SK-N-SH (cell line): ENCODE data around the gene TTC7B. TPM values are rescaled to one million over a fixed set of nuclear protein-coding genes. Genes with fewer than 3 reads are reported as not detected.

Experiments used
- CTCF ChIA-PET: fragments of 300-600, 350-600 bp; formaldehyde crosslinking; extraction: SDS; loops from one replicate; lab custom pipeline; 2021; lab: Yijun Ruan, JAX
- POLR2A ChIA-PET: fragments of 350-600 bp; sonication (Branson Sonifier 250); formaldehyde crosslinking; extraction: SDS; loops from one replicate; lab custom pipeline; 2020; ENCODE audit warnings: antibody characterized with exemption, inconsistent platforms; lab: Yijun Ruan, JAX
- DNase-seq: peaks from one replicate; pipeline ENCODE4 v3.0.0; 2012
- H2AFZ ChIP-seq: fragments of 200-600 bp; sonication (generic); 2 replicates; pipeline ENCODE4 v1.8.1; 2016; ENCODE audit warnings: antibody characterized with exemption, mild to moderate bottlenecking, low read depth
- H3F3A ChIP-seq: fragments of 200-600 bp; sonication (generic); replicated peaks from 2 replicates; pipeline ENCODE3; 2016; ENCODE audit warnings: antibody characterized with exemption, mild to moderate bottlenecking; ENCODE audit not compliant: insufficient read depth
- H3K27ac ChIP-seq, 2 experiments: fragments of 200-500 bp in 1 of 2; fragments of 200-600 bp in 1 of 2; sonication (Bioruptor generic) in 1 of 2; sonication (generic), shearing (Covaris generic) in 1 of 2; 2 replicates each; pipeline versions ENCODE4 v1.5.1 to v1.6.1; 2014 to 2016; ENCODE audit warnings: low read depth in 2 of 2, inconsistent platforms in 1 of 2, low read length in 1 of 2, mild to moderate bottlenecking in 1 of 2, mixed read lengths in 1 of 2
- H3K27me3 ChIP-seq: fragments of 200-600 bp; sonication (generic), shearing (Covaris generic); 2 replicates; pipeline ENCODE4 v1.6.1; 2016; ENCODE audit warnings: mixed run types; ENCODE audit not compliant: insufficient read depth
- H3K36me3 ChIP-seq, 2 experiments: fragments of 200-500 bp in 1 of 2; fragments of 200-600 bp in 1 of 2; sonication (Bioruptor generic) in 1 of 2; sonication (generic) in 1 of 2; replicated peaks in 1 of 2; 2 replicates each; pipeline versions ENCODE3 to v1.5.1; 2014 to 2016; ENCODE audit warnings: low read length in 1 of 2, mild to moderate bottlenecking in 1 of 2; ENCODE audit not compliant: insufficient read depth in 2 of 2, control insufficient read depth in 1 of 2
- H3K4me1 ChIP-seq, 2 experiments: fragments of 200-500 bp in 1 of 2; fragments of 200-600 bp in 1 of 2; sonication (Bioruptor generic) in 1 of 2; sonication (generic), shearing (Covaris generic) in 1 of 2; 2 replicates each; pipeline versions ENCODE4 v1.5.1 to v1.6.1; 2014 to 2016; ENCODE audit warnings: low read depth in 1 of 2, low read length in 1 of 2, mixed run types in 1 of 2; ENCODE audit not compliant: insufficient read depth in 2 of 2, control insufficient read depth in 1 of 2
- H3K4me2 ChIP-seq: fragments of 200-600 bp; sonication (generic), shearing (Covaris generic); 2 replicates; pipeline ENCODE4 v1.6.1; 2017; ENCODE audit warnings: mixed run types
- H3K4me3 ChIP-seq, 2 experiments: fragments of 200-500 bp in 1 of 2; fragments of 200-600 bp in 1 of 2; sonication (Bioruptor generic) in 1 of 2; sonication (generic), shearing (Covaris generic) in 1 of 2; 2 replicates each; pipeline versions ENCODE4 v1.5.1 to v1.8.1; 2014 to 2016; ENCODE audit warnings: low read depth in 2 of 2, inconsistent platforms in 1 of 2, low read length in 1 of 2, mild to moderate bottlenecking in 1 of 2, mixed read lengths in 1 of 2, moderate library complexity in 1 of 2
- H3K79me2 ChIP-seq: fragments of 200-600 bp; sonication (generic); 2 replicates; pipeline ENCODE4 v1.8.1; 2017; ENCODE audit warnings: mild to moderate bottlenecking; ENCODE audit not compliant: insufficient read depth
- H3K9ac ChIP-seq: fragments of 200-600 bp; sonication (generic); 2 replicates; pipeline ENCODE4 v1.6.1; 2017; ENCODE audit warnings: mixed run types
- H3K9me2 ChIP-seq: fragments of 200-600 bp; sonication (generic); 2 replicates; pipeline ENCODE4 v1.6.1; 2017; ENCODE audit warnings: mixed run types
- H3K9me3 ChIP-seq: fragments of 200-600 bp; sonication (generic); 2 replicates; pipeline ENCODE4 v1.6.1; 2017; ENCODE audit warnings: mixed run types, mild to moderate bottlenecking, moderate library complexity
- H4K20me1 ChIP-seq: fragments of 200-600 bp; sonication (generic); 2 replicates; pipeline ENCODE4 v1.6.1; 2017; ENCODE audit warnings: mild to moderate bottlenecking, mixed run types; ENCODE audit not compliant: insufficient read depth
- CHD2 ChIP-seq: fragments of 150-350 bp; IDR thresholded peaks from 2 replicates; pipeline ENCODE4 v1.6.1; 2018; ENCODE audit warnings: low read length; ENCODE audit not compliant: partially characterized antibody
- EZH2phosphoT487 ChIP-seq: fragments of 200-600 bp; sonication (generic); IDR thresholded peaks from 2 replicates; pipeline ENCODE4 v1.6.1; 2017; ENCODE audit warnings: low read depth, mixed run types, mild to moderate bottlenecking, antibody characterized with exemption, moderate library complexity, borderline replicate concordance
- FOSL2 ChIP-seq: IDR thresholded peaks from 2 replicates; pipeline ENCODE4 v1.4.0; 2012; ENCODE audit warnings: low read depth, mild to moderate bottlenecking, moderate library complexity, borderline replicate concordance
- FOXJ3 ChIP-seq: sonication (generic); formaldehyde crosslinking; IDR thresholded peaks from 2 replicates; pipeline ENCODE4 v1.5.1; 2020; ENCODE audit warnings: mild to moderate bottlenecking, missing genetic modification reagents
- FOXM1 ChIP-seq: IDR thresholded peaks from 2 replicates; pipeline ENCODE4 v1.4.0; 2012; ENCODE audit warnings: low read depth, mild to moderate bottlenecking
- GABPA ChIP-seq: IDR thresholded peaks from 2 replicates; pipeline ENCODE4 v1.4.0; 2012; ENCODE audit warnings: low read depth, mild to moderate bottlenecking
- JUND ChIP-seq: IDR thresholded peaks from 2 replicates; pipeline ENCODE4 v1.4.0; 2012
- MXI1 ChIP-seq: IDR thresholded peaks from 2 replicates; pipeline ENCODE4 v1.6.1; 2012; ENCODE audit warnings: mild to moderate bottlenecking, low read depth, low read length, improper control_type of control experiment
- NFIC ChIP-seq: IDR thresholded peaks from 2 replicates; pipeline ENCODE4 v1.4.0; 2012; ENCODE audit warnings: borderline replicate concordance
- NRF1 ChIP-seq: IDR thresholded peaks from 2 replicates; pipeline ENCODE4 v1.6.1; 2012; ENCODE audit warnings: low read depth, mild to moderate bottlenecking, low read length
- REST ChIP-seq: IDR thresholded peaks from 2 replicates; pipeline ENCODE4 v1.6.1; 2012; ENCODE audit warnings: mild to moderate bottlenecking, low read depth, low read length, moderate library complexity
- RFX5 ChIP-seq: IDR thresholded peaks from 2 replicates; pipeline ENCODE4 v1.6.1; 2012; ENCODE audit warnings: mild to moderate bottlenecking, improper control_type of control experiment, low read length
- TCF12 ChIP-seq: IDR thresholded peaks from 2 replicates; pipeline ENCODE4 v1.4.0; 2012
- TEAD4 ChIP-seq: IDR thresholded peaks from 2 replicates; pipeline ENCODE4 v1.4.0; 2012; ENCODE audit warnings: mild to moderate bottlenecking, borderline replicate concordance; ENCODE audit not compliant: insufficient read depth
- USF2 ChIP-seq: fragments of 150-350 bp; IDR thresholded peaks from 2 replicates; pipeline ENCODE4 v1.6.1; 2017; ENCODE audit warnings: antibody characterized with exemption, low read length, low read depth, borderline replicate concordance
- ZBTB33 ChIP-seq: IDR thresholded peaks from 2 replicates; pipeline ENCODE4 v1.4.0; 2012; ENCODE audit warnings: low read depth, borderline replicate concordance
- WGBS: methylation state at CpG from one replicate; pipeline ENCODE4 v1.1.6; 2017; ENCODE audit warnings: low lambda C conversion rate; 5-methylcytosine and 5-hydroxymethylcytosine counted together
- polyA plus RNA-seq, 3 experiments: library from polyadenylated mRNA; depleted of rRNA; stranded (reverse); fragments of >200 nt; gene quantifications; 2 replicates each; pipeline ENCODE4 v1.2.3, GENCODE V29; 2012
- TF ChIP-seq, protein P1 (sequence below): IDR thresholded peaks from 2 replicates; pipeline ENCODE4; 2012
- TF ChIP-seq, protein P2 (sequence below): IDR thresholded peaks from 2 replicates; pipeline ENCODE4 v1.4.0; 2012; ENCODE audit warnings: low read depth

The TTC7B gene
- polyA plus RNA-seq, 1 of the 3 experiments (the other 2 are of a cell fraction), result 43.1 TPM

GRCh38 chr14:90543876-90544275, 272.4 kb downstream of the TTC7B start:
- Histone ChIP-seq H3K4me2 (no peak overlapping the region), H3K9me3 (no peaks in the 10 kb centered on the region), H3K79me2 (no peaks in the 10 kb centered on the region), H3K9me2 (no peaks in the 10 kb centered on the region), H3F3A (no peaks in the 10 kb centered on the region), H3K27ac (no peak overlapping the region; a peak in 1 of 4 replicates), H3K36me3 (peaks cover 0 to 2% of the 10 kb centered on the region in 2 experiments), H2AFZ (no peak overlapping the region), H4K20me1 (no peaks in the 10 kb centered on the region), H3K27me3 (no peaks in the 10 kb centered on the region), H3K4me1 (peaks cover 0 to 50% of the 10 kb centered on the region in 2 experiments; a peak in 2 of 4 replicates), H3K4me3 (no peak overlapping the region), H3K9ac (no peak overlapping the region)
- TF ChIP-seq GABPA (no peak), TCF12 (no peak), MXI1 (no peak), ZBTB33 (no peak), NFIC (no peak), FOXM1 (no peak)
- TF ChIP-seq, protein P1, sequence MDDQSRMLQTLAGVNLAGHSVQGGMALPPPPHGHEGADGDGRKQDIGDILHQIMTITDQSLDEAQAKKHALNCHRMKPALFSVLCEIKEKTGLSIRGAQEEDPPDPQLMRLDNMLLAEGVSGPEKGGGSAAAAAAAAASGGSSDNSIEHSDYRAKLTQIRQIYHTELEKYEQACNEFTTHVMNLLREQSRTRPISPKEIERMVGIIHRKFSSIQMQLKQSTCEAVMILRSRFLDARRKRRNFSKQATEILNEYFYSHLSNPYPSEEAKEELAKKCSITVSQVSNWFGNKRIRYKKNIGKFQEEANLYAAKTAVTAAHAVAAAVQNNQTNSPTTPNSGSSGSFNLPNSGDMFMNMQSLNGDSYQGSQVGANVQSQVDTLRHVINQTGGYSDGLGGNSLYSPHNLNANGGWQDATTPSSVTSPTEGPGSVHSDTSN, result no peak
- TF ChIP-seq, protein P2, sequence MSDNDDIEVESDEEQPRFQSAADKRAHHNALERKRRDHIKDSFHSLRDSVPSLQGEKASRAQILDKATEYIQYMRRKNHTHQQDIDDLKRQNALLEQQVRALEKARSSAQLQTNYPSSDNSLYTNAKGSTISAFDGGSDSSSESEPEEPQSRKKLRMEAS, result no peak
- POLR2A ChIA-PET, result no interaction called here
- CTCF ChIA-PET, result interaction anchor here (0.9 kb wide), 1 partner anchor 154 kb away, joined by 3 read pairs; no protein-coding TSS in a partner anchor
- WGBS, result 92% methylated on average over 3 of the region's 6 CpGs
- DNase-seq, result no peak

- Histone ChIP-seq H3K4me1 (peaks cover 0 to 25% of the 10 kb centered on the region in 2 experiments; a peak in 2 of 4 replicates), H3K4me2 (no peak overlapping the region), H3K4me3 (no peak overlapping the region), H3K36me3 (peaks cover 0 to 2% of the 10 kb centered on the region in 2 experiments), H2AFZ (no peak overlapping the region), H3K27me3 (no peaks in the 10 kb centered on the region), H3K9me3 (no peaks in the 10 kb centered on the region), H3K9ac (no peak overlapping the region), H3K79me2 (no peaks in the 10 kb centered on the region), H3F3A (no peaks in the 10 kb centered on the region), H3K27ac (no peak overlapping the region), H4K20me1 (no peaks in the 10 kb centered on the region), H3K9me2 (no peaks in the 10 kb centered on the region)
- ChIA-PET CTCF (interaction anchor here (1.0 to 3.1 kb wide), 4 partner anchors 19 to 156 kb away, joined by 3 to 10 read pairs (median 4); no protein-coding TSS in a partner anchor), POLR2A (no interaction called here)
- no peak for TF ChIP-seq NFIC
- no peak for TF ChIP-seq USF2
- no peak for TF ChIP-seq MXI1
- no peak for TF ChIP-seq TCF12
- no peak for TF ChIP-seq REST
- no peak for TF ChIP-seq FOXJ3
- no peak for TF ChIP-seq NRF1
- TF ChIP-seq EZH2phosphoT487, result no peak
- TF ChIP-seq FOSL2, result no peak
- no peak for TF ChIP-seq RFX5
- no peak for TF ChIP-seq CHD2
- no peak for TF ChIP-seq JUND
- no peak for TF ChIP-seq TEAD4
- TF ChIP-seq, protein P2, result no peak
- TF ChIP-seq GABPA, result no peak
- no peak for DNase-seq
- WGBS, result 97% methylated on average over 14 of the region's 26 CpGs
Observed at GRCh38 chr14:90541076-90541634, 275.1 kb downstream of the TTC7B start.
